Cardiac muscle cell (in vitro differentiated cells and primary cell): ENCODE data around the gene TLCD2. TPM values are rescaled to one million over a fixed set of nuclear protein-coding genes. Genes with fewer than 3 reads are reported as not detected.
"Not testable (repeated sequence)": the region's sequence is repeated elsewhere in the genome, so short reads cannot be mapped to it uniquely, and the experiment has no call there.

Experiments used
- DNase-seq, 2 donors: peaks; one replicate each; pipeline versions ENCODE4 v3.0.0 to v3.0.0-alpha.2; 2010 to 2017; ENCODE audit warnings: low read depth in 1 of 2, low spot score in 1 of 2
- H3K27ac ChIP-seq: fragments of 200-600 bp; sonication (generic); 2 replicates; pipeline ENCODE4 v1.5.1; 2016
- H3K27me3 ChIP-seq: fragments of 200-600 bp; sonication (generic); 2 replicates; pipeline ENCODE4 v1.6.0; 2016; ENCODE audit warnings: control low read depth
- H3K36me3 ChIP-seq: fragments of 200-600 bp; sonication (generic); 2 replicates; pipeline ENCODE4 v1.5.1; 2016; ENCODE audit warnings: control low read depth
- H3K4me1 ChIP-seq: fragments of 200-600 bp; sonication (generic); 2 replicates; pipeline ENCODE4 v1.8.1; 2017; ENCODE audit warnings: low read depth, mild to moderate bottlenecking, mixed run types
- H3K4me3 ChIP-seq: fragments of 200-600 bp; sonication (generic); 2 replicates; pipeline ENCODE4 v1.5.1; 2016; ENCODE audit warnings: mild to moderate bottlenecking
- H3K9me3 ChIP-seq: fragments of 200-600 bp; sonication (generic); 2 replicates; pipeline ENCODE4 v1.5.1; 2017; ENCODE audit warnings: low read depth, mild to moderate bottlenecking, control low read depth
- CTCF ChIP-seq: IDR thresholded peaks from 2 replicates; pipeline ENCODE4 v1.5.1; 2012; ENCODE audit warnings: low read depth, mild to moderate bottlenecking, low read length
- polyA plus RNA-seq: library from polyadenylated mRNA; unstranded; fragments of >200 nt; fragmentation: Nextera tagmentation; extraction: Ambion mirVana; gene quantifications from 2 replicates; pipeline ENCODE4 v1.2.1, GENCODE V29; 2016
- total RNA-seq: library from RNA; depleted of rRNA; stranded (reverse); fragments of >200 nt; gene quantifications from 2 replicates; pipeline ENCODE4 v1.2.3, GENCODE V29; 2016

The TLCD2 gene
- total and polyA plus RNA-seq, 2 experiments from 2014 or later = 1.4 to 3.1 TPM

GRCh38 chr17:1724351-1724868 lies 14.2 kb upstream of the TLCD2 start, which contains the start of gene WDR81:
TSS of gene WDR81 (plus strand) at chr17:1724704. CDS start at chr17:1724960, 256 bp downstream.
- H3K4me3 ChIP-seq = peak within 1 kb of the TSS; percentile 41
- H3K9me3 ChIP-seq = no peaks in the 10 kb centered on the region
- H3K36me3 ChIP-seq = no peaks in the 10 kb centered on the region
- no peaks in the 10 kb centered on the region for H3K4me1 ChIP-seq
- peak; percentile 91 for DNase-seq
- no peak for TF ChIP-seq CTCF
- peak within 1 kb of the TSS; percentile 39 for H3K27ac ChIP-seq
- H3K27me3 ChIP-seq = no peaks in the 10 kb centered on the region

- DNase-seq = peak in 1 of 2 donors; percentile 71
- H3K9me3 ChIP-seq, H3K4me1 ChIP-seq, H3K27ac ChIP-seq, H3K4me3 ChIP-seq, H3K27me3 ChIP-seq, H3K36me3 ChIP-seq: not testable (repeated sequence)
Observed at GRCh38 chr17:1722022-1722421, 11.8 kb upstream of the TLCD2 start.

- H3K36me3 ChIP-seq = no peaks in the 10 kb centered on the region
- DNase-seq = peak; percentile 63 to 67
- no peak overlapping the region for H3K27ac ChIP-seq
- no peaks in the 10 kb centered on the region for H3K9me3 ChIP-seq
- H3K27me3 ChIP-seq = no peaks in the 10 kb centered on the region
- H3K4me1 ChIP-seq = peaks cover 5% of the 10 kb centered on the region
- no peak overlapping the region for H3K4me3 ChIP-seq
- TF ChIP-seq CTCF = peak; percentile 99
Observed at GRCh38 chr17:1720856-1721386, 10.7 kb upstream of the TLCD2 start.

GRCh38 chr17:1718362-1719165 lies 8.4 kb upstream of the TLCD2 start:
- H3K4me3 ChIP-seq = no peak overlapping the region
- peak overlapping the region; percentile 99 for H3K27ac ChIP-seq

GRCh38 chr17:1716912-1717695 lies 6.9 kb upstream of the TLCD2 start:
- no peaks in the 10 kb centered on the region for H3K36me3 ChIP-seq
- peak; percentile 97 to 99 for DNase-seq
- H3K4me3 ChIP-seq = peak overlapping the region; percentile 72
- H3K9me3 ChIP-seq = no peaks in the 10 kb centered on the region
- H3K4me1 ChIP-seq = peaks cover 10% of the 10 kb centered on the region
- H3K27ac ChIP-seq = peak overlapping the region; percentile 99
- no peak for TF ChIP-seq CTCF
- no peaks in the 10 kb centered on the region for H3K27me3 ChIP-seq

More at GRCh38 chr17:1718362-1719165, 8.4 kb upstream of the TLCD2 start:
- H3K9me3 ChIP-seq = no peaks in the 10 kb centered on the region
- no peaks in the 10 kb centered on the region for H3K27me3 ChIP-seq
- H3K4me1 ChIP-seq = peaks cover 10% of the 10 kb centered on the region
- DNase-seq = no peak
- TF ChIP-seq CTCF = no peak
- no peaks in the 10 kb centered on the region for H3K36me3 ChIP-seq
